Stimulated activated naive CD4-positive, alpha-beta T cell (primary cell): ENCODE data around the gene HUNK.
"Not testable (repeated sequence)": the region's sequence is repeated elsewhere in the genome, so short reads cannot be mapped to it uniquely, and the experiment has no call there.

ENCODE experiments used
- DNase-seq, 6 experiments: peaks; one replicate each; lab custom pipeline; 2025; lab: John Stamatoyannopoulos, UW

The HUNK gene

GRCh38 chr21:31870472-31871193 is 2.2 kb upstream of the HUNK start:
- DNase-seq: no peak

GRCh38 chr21:31871371-31871770 is 1.4 kb upstream of the HUNK start:
- not testable (repeated sequence) for DNase-seq

DNA sequence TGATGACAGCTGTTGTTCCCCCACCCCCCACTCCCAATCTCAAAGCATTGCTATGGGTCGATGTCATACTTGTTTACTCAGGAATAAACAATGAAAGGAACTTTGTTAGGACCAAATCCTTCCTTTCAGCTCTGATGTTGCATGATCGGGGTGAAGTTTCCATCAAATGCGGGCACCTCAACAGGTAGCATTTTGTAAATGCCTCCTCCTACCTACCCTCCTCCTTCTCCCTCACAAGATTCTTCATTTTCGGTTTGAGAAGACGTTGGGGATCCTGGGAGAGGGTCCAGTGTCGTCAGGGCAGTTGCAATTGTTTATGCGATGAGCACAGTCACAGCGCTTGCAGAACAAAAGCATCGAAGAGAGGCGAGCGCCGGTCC is 758 bp upstream of the HUNK start:
- no peak for DNase-seq

- no peak for DNase-seq
These were observed 465 bp downstream of the HUNK start for GRCh38 chr21:31873275-31873695.

DNA sequence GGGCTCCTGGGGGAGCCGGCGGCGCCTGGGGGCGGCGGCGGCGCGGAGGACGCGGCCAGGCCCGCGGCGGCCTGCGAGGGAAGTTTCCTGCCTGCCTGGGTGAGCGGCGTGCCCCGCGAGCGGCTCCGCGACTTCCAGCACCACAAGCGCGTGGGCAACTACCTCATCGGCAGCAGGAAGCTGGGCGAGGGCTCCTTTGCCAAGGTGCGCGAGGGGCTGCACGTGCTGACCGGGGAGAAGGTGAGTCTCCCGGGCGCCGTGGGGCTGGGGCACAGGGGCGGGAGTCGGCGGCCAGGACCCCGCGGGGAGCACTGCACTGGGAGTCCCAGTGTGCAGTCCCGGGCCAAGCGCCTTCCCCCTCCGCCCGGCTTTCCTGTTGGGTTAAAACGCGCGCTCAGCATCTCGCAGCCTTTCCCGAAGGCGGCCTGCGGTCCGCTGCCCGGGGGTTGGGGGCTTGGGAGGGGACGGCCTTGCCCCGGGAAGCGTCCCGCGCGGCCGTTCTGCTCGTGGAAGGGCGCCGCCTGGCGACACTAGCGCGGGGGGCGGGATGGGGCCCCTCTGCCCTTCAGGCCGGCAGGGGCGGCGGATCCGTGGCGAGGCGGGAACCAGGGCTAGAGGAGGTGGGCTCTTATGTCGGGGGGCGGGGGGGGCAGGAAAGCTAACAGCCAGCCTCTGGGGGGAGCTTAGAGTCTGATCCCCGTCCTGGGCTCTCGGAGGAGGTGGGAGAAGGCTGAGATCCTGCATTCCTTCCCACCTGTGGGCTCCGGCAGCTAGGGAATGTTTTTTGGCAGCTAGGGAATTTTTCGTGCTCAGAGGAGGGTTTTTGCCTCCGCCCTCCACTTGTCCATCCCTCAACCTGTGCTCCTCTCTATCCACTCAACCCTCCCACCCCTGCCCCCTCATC is 1.1 kb downstream of the HUNK start:
- peak in 1 of 6 experiments; percentile 6 for DNase-seq

DNA sequence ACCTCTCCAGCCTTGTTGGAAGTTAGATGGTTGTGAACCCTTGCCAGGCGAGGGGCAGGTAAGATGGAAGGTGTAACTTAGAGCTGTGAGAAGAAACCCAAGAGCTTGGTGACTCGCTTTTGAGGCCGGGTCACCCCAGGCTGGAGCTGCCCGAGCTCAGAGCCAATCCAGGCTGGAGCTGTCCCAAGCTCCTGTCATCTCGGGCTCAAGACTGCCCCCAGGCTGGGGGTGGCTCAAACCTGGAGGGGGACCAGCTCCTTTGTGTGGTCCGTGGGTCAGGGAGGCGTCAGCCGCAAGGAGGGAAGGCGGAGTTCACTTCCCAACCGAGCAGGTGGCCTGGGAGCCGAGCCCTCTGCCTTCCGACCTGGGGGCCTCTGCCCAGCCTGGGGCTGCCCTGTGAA is 2.0 kb downstream of the HUNK start:
- no peak for DNase-seq

DNA sequence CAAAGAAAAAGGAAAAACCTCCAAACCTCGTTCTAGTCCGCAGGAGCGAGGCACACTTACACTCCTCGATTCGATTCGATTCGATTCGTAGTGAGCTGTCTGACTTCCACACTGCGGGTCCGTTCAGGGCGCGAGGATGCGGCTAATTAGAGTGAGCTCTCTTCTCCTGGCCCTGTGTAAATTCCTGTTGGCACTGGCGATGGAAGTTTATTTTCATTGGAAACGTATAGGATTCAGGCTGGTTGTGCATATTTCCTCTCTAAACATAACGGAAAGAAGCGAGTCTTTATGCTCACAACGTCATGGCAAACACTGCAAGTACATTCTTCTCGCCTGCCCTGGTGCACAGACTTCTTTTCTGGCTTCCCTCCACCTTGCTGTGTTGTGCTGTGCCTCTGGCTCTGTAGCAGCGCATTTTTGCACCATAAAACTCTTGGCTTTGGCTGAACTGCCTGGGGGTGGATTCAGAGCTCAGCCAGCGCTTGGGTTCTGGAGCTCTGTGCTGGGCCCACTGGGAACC is 2.7 kb downstream of the HUNK start:
- no peak for DNase-seq

- DNase-seq: no peak
These were observed 4.7 kb downstream of the HUNK start for GRCh38 chr21:31877463-31877957.

DNA sequence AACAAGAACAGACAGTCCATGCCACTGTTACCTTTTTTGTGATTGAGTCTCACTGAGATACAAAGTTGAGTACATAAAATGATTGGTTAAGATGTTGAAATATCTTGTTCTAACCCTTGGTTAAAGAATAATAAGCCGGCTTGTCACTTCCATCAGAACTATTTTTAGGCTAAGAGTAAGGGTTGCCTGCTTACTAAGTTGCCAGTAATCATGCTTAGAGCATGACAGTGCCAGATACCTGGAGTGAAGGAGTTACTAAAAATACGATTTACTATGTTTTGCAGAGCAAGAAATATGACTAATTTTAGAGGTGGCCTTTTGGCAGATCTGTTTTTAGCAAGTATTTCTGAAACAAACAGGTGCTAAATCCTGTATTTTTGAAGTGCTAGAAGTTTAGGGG is 6.0 kb downstream of the HUNK start:
- DNase-seq: no peak

- DNase-seq: no peak
These were observed 6.4 kb downstream of the HUNK start for GRCh38 chr21:31879241-31879650.

- DNase-seq: no peak
These were observed 7.1 kb downstream of the HUNK start for GRCh38 chr21:31879911-31880310.

DNA sequence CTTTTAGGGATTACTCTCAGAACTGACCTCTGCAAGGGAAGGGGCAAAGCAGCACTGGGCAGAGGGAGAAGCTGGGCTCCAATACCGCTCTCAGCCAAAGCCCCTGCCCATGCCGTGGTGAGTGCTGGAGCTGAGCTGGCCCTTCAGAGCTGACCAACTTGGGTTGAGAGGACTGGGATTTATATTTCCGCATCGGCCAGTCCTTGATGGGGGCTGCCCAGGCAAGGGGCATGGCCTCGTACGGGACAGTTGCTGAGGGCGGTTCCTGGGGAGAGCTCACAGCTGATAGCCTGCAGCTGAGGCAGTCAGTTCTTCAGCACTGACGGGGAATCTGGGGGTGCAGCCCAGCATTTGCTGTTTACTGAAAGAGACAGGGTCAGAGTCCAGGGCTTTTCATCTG is 8.0 kb downstream of the HUNK start:
- no peak for DNase-seq

DNA sequence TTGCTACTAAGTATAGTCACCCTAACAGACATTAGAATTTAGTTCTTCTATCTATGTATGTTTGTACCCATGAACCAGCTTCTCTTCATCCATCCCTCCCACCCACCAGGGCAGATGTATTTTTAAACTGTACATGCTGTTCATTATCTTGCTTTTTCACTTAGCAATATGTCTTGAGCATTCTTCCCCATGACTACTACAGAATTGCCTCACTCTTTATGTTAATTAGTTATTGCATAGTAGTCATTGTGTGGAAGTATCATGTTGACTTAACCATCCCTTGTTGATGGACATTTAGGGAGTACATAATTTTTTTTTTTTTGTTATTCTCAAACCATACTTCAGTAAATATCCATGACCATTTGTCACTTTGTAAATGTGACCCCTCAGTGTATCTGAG is 9.9 kb downstream of the HUNK start:
- DNase-seq: no peak

GRCh38 chr21:31885146-31885545 is 12.3 kb downstream of the HUNK start:
- DNase-seq: no peak

DNA sequence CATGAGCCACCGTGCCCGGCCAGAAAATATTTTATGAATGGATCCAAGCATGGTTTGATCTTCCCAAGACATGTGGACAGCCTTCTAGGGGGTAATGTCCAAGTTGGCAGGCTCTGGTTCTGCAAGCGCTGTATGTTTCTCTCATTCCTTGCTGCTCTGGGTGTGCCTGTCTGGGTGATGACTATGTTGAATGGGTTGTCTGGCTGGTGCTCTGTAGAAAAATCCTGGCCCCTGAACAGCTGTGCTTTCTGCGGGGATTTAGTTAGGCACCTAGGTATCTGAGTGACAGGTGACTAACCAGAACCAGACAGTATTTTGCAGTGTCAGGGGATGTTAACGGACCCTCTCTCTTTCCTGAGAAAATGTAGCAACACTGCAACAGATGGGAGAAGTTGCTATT is 14.1 kb downstream of the HUNK start:
- no peak for DNase-seq

DNA sequence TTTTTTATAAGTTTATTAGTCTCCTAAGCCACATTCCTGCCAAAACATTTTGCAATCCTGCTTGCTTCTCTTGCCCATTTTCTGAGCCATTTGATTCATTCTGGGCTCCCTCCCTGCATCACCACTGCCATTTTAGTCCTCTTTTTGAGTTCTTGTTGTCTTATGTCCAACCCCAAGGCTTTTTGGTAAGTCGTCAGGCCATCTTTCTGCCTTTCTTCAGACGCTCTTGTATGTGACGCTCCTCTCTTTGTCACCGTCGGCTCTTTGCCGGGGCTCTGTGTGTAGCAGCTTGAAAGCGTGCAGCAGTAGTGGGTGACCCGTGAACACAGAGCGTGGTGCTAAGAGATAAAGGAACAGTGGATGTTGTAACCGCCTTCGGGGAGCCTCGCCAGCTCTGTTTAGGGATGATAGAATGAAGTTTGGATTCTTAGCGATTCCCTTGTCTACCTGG is 14.6 kb downstream of the HUNK start:
- DNase-seq: no peak

DNA sequence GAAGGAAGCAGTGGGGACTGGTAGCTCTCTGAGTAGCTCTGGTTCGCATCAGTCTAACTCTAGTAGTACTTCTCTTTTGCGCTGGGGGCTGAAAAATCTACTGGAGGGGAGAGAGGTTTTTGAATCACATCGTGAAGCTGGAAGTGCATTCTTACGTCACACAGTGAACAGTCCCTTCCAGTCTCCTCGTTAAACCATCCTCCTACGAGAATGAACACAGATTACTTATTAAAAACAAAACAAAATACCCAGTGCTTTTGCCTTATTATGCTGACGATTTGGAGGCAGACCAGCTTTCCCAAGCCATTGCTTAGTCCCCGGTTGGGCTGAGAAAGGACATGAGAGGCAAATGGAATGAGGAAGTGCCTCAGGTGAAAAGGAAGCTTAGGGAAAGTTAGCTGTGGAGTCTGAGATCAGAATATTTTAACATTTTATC is 16.1 kb downstream of the HUNK start:
- DNase-seq: no peak

GRCh38 chr21:31889460-31889859 is 16.6 kb downstream of the HUNK start:
- DNase-seq: no peak

- no peak for DNase-seq
These were observed 19.9 kb downstream of the HUNK start for GRCh38 chr21:31892686-31893085.

GRCh38 chr21:31893851-31894415 is 21.1 kb downstream of the HUNK start:
- no peak for DNase-seq

DNA sequence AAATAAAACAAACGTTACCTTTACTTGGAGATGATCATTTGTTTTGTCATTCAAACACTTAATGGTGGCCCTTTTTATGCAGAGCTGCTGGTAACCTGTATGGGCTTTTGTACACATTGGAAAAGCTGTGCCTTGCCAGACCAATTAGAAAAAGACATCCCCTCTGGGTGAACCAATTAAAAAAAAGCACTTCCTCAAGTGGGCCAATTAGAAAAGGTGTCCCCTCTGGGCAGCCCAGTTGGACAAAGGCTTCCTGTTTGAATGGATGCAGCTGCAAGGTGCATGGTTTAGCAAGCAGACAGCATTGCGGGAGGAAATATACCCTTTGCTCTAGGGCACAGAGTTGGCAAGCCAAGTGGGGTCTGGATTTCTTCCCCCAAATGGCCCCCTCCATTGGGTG is 21.6 kb downstream of the HUNK start:
- no peak for DNase-seq

DNA sequence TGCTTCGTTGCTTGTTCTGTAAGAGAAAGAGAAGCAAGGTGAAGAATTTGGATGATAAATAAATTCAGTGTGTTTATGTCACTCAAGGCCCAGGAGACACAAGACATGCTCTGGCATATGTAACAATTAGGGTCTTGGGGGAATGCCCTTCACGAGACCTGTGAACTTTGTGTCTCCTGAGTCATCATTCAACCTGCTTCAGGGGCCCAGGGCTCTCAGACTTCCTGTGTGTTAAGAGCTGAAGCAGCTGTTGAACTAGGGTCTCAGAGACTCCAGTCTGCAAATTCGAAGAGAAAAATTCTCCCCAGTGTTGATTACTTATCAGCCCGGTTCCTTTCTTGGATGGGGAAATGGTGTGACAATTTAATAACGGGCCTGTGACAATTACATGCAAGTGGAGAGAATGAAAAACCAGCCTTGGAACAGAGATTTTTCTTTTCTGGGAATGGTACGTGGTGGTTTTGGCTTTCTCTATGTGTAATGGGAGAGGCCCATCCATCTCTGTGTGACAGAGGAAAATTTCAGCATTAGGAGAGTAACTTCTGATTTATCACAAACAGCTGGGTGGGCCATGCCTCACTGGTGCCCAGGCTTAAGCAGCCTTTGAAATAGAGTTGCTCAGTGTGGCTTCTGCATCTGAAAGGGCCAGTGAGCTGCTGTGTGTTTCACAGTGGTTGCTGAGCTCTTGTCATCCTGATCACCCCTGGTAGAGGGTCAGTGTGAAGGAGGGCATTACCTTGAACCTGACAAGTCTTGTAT is 22.4 kb downstream of the HUNK start:
- no peak for DNase-seq
